MM.1S (cell line): ENCODE results near the gene NFAT5.

Source experiments
- DNase-seq: peaks from one replicate; pipeline ENCODE4 v3.0.0-alpha.2; 2015
- H2AFZ ChIP-seq: fragments of 300-600 bp; sonication (generic); 2 replicates; pipeline ENCODE4 v1.6.0; 2016; ENCODE audit warnings: antibody characterized with exemption, low read length
- H3F3A ChIP-seq: fragments of 300-600 bp; sonication (generic); 2 replicates; pipeline ENCODE4 v1.6.1; 2016; ENCODE audit warnings: mild to moderate bottlenecking, antibody characterized with exemption, low read length, moderate library complexity, mixed read lengths; ENCODE audit not compliant: insufficient read depth
- H3K27ac ChIP-seq: fragments of 300-600 bp; sonication (generic); 2 replicates; pipeline ENCODE4 v1.5.1; 2016; ENCODE audit warnings: mild to moderate bottlenecking, low read length
- H3K27me3 ChIP-seq: fragments of 300-600 bp; sonication (generic); replicated peaks from 2 replicates; pipeline ENCODE4 v1.6.0; 2016; ENCODE audit warnings: low read length; ENCODE audit not compliant: insufficient read depth
- H3K36me3 ChIP-seq: fragments of 300-600 bp; sonication (generic); replicated peaks from 2 replicates; pipeline ENCODE4 v1.6.1; 2016; ENCODE audit warnings: mild to moderate bottlenecking, low read length, mixed read lengths; ENCODE audit not compliant: insufficient read depth
- H3K4me1 ChIP-seq: fragments of 300-600 bp; sonication (generic); 2 replicates; pipeline ENCODE4 v1.6.1; 2016; ENCODE audit warnings: low read length, mixed read lengths
- H3K4me2 ChIP-seq: fragments of 300-600 bp; sonication (generic); 2 replicates; pipeline ENCODE4 v1.6.0; 2016; ENCODE audit warnings: low read depth, low read length
- H3K4me3 ChIP-seq: fragments of 300-600 bp; sonication (generic); 2 replicates; pipeline ENCODE4 v1.5.1; 2016; ENCODE audit warnings: low read length, mixed read lengths
- H3K79me2 ChIP-seq: fragments of 300-600 bp; sonication (generic); 2 replicates; pipeline ENCODE4 v1.6.1; 2016; ENCODE audit warnings: mixed run types, low read length, mixed read lengths
- H3K9ac ChIP-seq: fragments of 300-600 bp; sonication (generic); 2 replicates; pipeline ENCODE4 v1.6.1; 2016; ENCODE audit warnings: low read length, mixed read lengths
- H3K9me2 ChIP-seq: fragments of 300-600 bp; sonication (generic); replicated peaks from 2 replicates; pipeline ENCODE4 v1.6.1; 2016; ENCODE audit warnings: mild to moderate bottlenecking, low read length, mixed read lengths; ENCODE audit not compliant: insufficient read depth
- H3K9me3 ChIP-seq: fragments of 300-600 bp; sonication (generic); replicated peaks from 2 replicates; pipeline ENCODE4 v1.6.1; 2016; ENCODE audit warnings: mild to moderate bottlenecking, low read length, mixed read lengths; ENCODE audit not compliant: insufficient read depth
- H4K20me1 ChIP-seq: fragments of 300-600 bp; sonication (generic); 2 replicates; pipeline ENCODE4 v1.6.1; 2016; ENCODE audit warnings: mild to moderate bottlenecking, low read length, moderate library complexity, mixed read lengths; ENCODE audit not compliant: insufficient read depth
- EZH2 ChIP-seq: fragments of 300-600 bp; sonication (generic); optimal IDR thresholded peaks from 2 replicates; pipeline ENCODE3; 2017; ENCODE audit warnings: low read depth, mild to moderate bottlenecking, antibody characterized with exemption, low read length, mixed read lengths
- EZH2phosphoT487 ChIP-seq: fragments of 300-600 bp; sonication (generic); IDR thresholded peaks from 2 replicates; pipeline ENCODE4 v1.6.1; 2018; ENCODE audit warnings: antibody characterized with exemption, low read length
- TF ChIP-seq, protein P1 (sequence below): fragments of 300-600 bp; sonication (generic); IDR thresholded peaks from 2 replicates; pipeline ENCODE4 v1.5.1; 2016; ENCODE audit warnings: antibody characterized with exemption, low read length, mixed read lengths

The NFAT5 gene

DNA sequence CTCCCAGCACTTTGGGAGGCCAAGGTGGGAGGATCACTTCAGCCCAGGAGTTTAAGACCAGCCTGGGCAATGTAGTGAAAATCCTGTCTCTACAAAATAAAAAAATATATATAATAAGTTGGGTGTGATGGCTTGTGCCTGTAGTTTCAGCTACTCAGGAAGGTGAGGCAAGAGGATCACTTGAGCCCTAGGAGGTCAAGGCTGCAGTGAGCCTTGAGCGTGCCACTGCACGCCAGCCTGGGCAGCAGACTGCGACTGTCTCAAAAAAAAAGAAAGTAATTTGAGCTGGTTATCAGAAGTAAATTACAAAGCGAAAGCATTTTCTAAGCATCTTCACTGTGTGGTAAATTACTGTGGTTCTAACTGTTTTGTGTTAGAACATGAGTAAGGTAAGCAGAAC, 94.4 kb downstream of the NFAT5 start:
- no peaks in the 10 kb centered on the region; the same call in 1 of the 2 replicates for H3K36me3 ChIP-seq
- TF ChIP-seq EZH2 (no peak), EZH2phosphoT487 (no peak)
- TF ChIP-seq, protein P1, sequence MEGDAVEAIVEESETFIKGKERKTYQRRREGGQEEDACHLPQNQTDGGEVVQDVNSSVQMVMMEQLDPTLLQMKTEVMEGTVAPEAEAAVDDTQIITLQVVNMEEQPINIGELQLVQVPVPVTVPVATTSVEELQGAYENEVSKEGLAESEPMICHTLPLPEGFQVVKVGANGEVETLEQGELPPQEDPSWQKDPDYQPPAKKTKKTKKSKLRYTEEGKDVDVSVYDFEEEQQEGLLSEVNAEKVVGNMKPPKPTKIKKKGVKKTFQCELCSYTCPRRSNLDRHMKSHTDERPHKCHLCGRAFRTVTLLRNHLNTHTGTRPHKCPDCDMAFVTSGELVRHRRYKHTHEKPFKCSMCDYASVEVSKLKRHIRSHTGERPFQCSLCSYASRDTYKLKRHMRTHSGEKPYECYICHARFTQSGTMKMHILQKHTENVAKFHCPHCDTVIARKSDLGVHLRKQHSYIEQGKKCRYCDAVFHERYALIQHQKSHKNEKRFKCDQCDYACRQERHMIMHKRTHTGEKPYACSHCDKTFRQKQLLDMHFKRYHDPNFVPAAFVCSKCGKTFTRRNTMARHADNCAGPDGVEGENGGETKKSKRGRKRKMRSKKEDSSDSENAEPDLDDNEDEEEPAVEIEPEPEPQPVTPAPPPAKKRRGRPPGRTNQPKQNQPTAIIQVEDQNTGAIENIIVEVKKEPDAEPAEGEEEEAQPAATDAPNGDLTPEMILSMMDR: no peak

DNA sequence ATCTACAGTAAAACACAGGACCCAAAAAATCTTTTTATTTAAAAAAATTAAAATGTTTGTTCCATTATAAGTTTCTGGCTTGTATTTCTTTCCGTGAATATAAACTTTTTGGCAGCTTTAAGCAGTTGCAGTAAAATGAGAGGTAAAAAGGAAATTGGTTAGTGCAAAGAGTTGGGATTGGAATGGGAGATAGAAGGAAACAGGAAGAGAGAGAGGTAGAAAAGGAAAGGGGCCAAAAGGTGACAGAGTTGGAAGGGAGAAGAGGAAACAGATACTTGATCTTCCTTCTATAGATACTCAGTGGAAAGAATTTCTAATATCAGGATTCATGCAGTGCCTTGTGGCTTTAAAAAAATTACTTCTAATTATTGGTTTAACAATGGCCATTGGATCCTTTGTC, 97.1 kb downstream of the NFAT5 start:
- Histone ChIP-seq H3K36me3 (no peaks in the 10 kb centered on the region), H3K9ac (no peak overlapping the region)

More for the DNA sequence above, 94.4 kb downstream of the NFAT5 start:
- Histone ChIP-seq H3K4me3 (no peak overlapping the region), H3K27me3 (no peaks in the 10 kb centered on the region), H3K9me2 (no peaks in the 10 kb centered on the region), H3K79me2 (no peaks in the 10 kb centered on the region), H3K27ac (no peak overlapping the region), H3K4me2 (no peak overlapping the region), H3K9me3 (no peaks in the 10 kb centered on the region), H3F3A (no peaks in the 10 kb centered on the region), H3K4me1 (no peaks in the 10 kb centered on the region), H4K20me1 (no peaks in the 10 kb centered on the region), H2AFZ (no peak overlapping the region), H3K9ac (no peak overlapping the region)
- no peak for DNase-seq

DNA sequence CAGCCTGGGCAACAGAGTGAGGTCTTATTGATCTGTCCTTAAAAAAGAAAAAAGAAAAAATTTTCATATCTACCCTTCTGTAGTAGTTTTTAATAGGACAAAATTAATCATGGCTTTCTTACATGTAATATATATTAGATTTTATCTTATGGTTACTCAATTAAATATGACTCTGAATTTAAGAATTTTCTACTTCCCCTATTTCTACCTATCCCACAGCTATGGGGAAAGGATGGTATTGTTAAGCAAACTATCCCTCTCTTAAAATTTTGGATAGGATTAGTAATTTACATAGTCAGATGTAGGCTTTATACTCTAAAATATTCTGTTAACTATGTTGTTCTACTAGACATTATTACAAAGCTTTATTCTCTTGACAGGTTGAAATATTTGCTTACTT, 98.1 kb downstream of the NFAT5 start:
- Histone ChIP-seq H3K9me2 (no peaks in the 10 kb centered on the region), H3K9me3 (no peaks in the 10 kb centered on the region), H3K4me2 (no peak overlapping the region), H3K27me3 (no peaks in the 10 kb centered on the region), H3F3A (no peaks in the 10 kb centered on the region), H3K9ac (no peak overlapping the region), H3K36me3 (no peaks in the 10 kb centered on the region), H3K4me3 (no peak overlapping the region), H3K27ac (no peak overlapping the region), H3K79me2 (no peaks in the 10 kb centered on the region), H3K4me1 (no peaks in the 10 kb centered on the region), H4K20me1 (no peaks in the 10 kb centered on the region), H2AFZ (no peak overlapping the region)
- TF ChIP-seq, protein P1: no peak
- no peak for TF ChIP-seq EZH2
- TF ChIP-seq EZH2phosphoT487: no peak
- DNase-seq: no peak

More for the DNA sequence above, 97.1 kb downstream of the NFAT5 start:
- Histone ChIP-seq H3K27me3 (no peaks in the 10 kb centered on the region), H3K27ac (no peak overlapping the region), H3K79me2 (no peaks in the 10 kb centered on the region), H3K9me3 (no peaks in the 10 kb centered on the region), H4K20me1 (no peaks in the 10 kb centered on the region), H3K4me3 (no peak overlapping the region), H3K4me1 (no peaks in the 10 kb centered on the region), H2AFZ (no peak overlapping the region), H3F3A (no peaks in the 10 kb centered on the region), H3K4me2 (no peak overlapping the region), H3K9me2 (no peaks in the 10 kb centered on the region)
- no peak for DNase-seq
- TF ChIP-seq, protein P1: no peak
- TF ChIP-seq EZH2: no peak
